Left colon (tissue), 2 donors: Measurements from ENCODE around the gene DIO2. TPM values are rescaled to one million over a fixed set of nuclear protein-coding genes. Genes with fewer than 3 reads are reported as not detected.

Experiments used
- ATAC-seq: fragments of 200-7000 bp; cut with Tn5 transposase; one replicate; pipeline ENCODE4 v1.9.1; 2020; ENCODE audit warnings: mild to moderate bottlenecking, moderate library complexity
- DNase-seq, 2 donors: peaks; one replicate each; pipeline ENCODE4 v3.0.0-alpha.2; 2020
- intact Hi-C, 2 donors: fragments of 100-400 bp; cut with DNase I in 1 of 2; cut with micrococcal nuclease in 1 of 2; formaldehyde crosslinking; loops; one replicate each; pipeline versions ENCODE4 v1.11.2 to v1.14.0; 2022; cut with DNase I, micrococcal nuclease
- long read RNA-seq: library from polyadenylated mRNA; unstranded; transcript quantifications from one replicate; pipeline ENCODE4 v2.0.0, GENCODE V29; 2021
- total RNA-seq, 2 donors: library from RNA; stranded (reverse); fragmentation: NEBNext Ultra II Directional; extraction: Animal tissue kit (Norgen Biotek cat#: 25700); gene quantifications; one replicate each; pipeline ENCODE4 v1.2.1, GENCODE V29; 2021
- donor health status: DM: no; HTN: no; CAD: no.
- donor health status: DM: yes; HTN: yes; CAD: no.

The DIO2 gene
- 1 to 10 TPM; 1.0 to 1.1 TPM for total RNA-seq
- long read RNA-seq, result 0 reads

- intact Hi-C loops, result no loop called here
- DNase-seq (no peak), ATAC-seq (no peak)
Observed at GRCh38 chr14:80211153-80212022, at the start of gene DIO2. Gene DIO2 (minus strand): TSS chr14:80211504. CDS start chr14:80211472, 32 bp downstream.

GRCh38 chr14:80260645-80261044, 49.3 kb upstream of the DIO2 start:
- DNase-seq (no peak), ATAC-seq (no peak)
- intact Hi-C loops, result no loop called here

- no peak for ATAC-seq
- intact Hi-C loops, result no loop called here
- no peak for DNase-seq
Observed at GRCh38 chr14:80239631-80240030, 28.3 kb upstream of the DIO2 start.

- no peak for ATAC-seq
- intact Hi-C loops, result no loop called here
- no peak for DNase-seq
Observed at GRCh38 chr14:80237143-80237542, 25.8 kb upstream of the DIO2 start.

GRCh38 chr14:80233470-80234089, 22.3 kb upstream of the DIO2 start:
- intact Hi-C loops, result no loop called here
- no peak for ATAC-seq
- no peak for DNase-seq

GRCh38 chr14:80231702-80232101, 20.4 kb upstream of the DIO2 start:
- no peak for ATAC-seq
- no peak for DNase-seq
- intact Hi-C loops, result no loop called here

GRCh38 chr14:80223696-80224465, 12.6 kb upstream of the DIO2 start:
- ATAC-seq, result no peak
- no peak for DNase-seq
- intact Hi-C loops, result no loop called here

- DNase-seq (no peak), ATAC-seq (no peak)
- intact Hi-C loops, result no loop called here
Observed at GRCh38 chr14:80216818-80217217, 5.5 kb upstream of the DIO2 start.

GRCh38 chr14:80215756-80216581, 4.7 kb upstream of the DIO2 start:
- ATAC-seq (peak; percentile 89), DNase-seq (peak; percentile 28 to 30)
- intact Hi-C loops, result no loop called here

- intact Hi-C loops, result no loop called here
- ATAC-seq, result no peak
- DNase-seq, result no peak
Observed at GRCh38 chr14:80215081-80215480, 3.8 kb upstream of the DIO2 start.

- intact Hi-C loops, result no loop called here
- peak in 1 of 2 donors; percentile 14 for DNase-seq
- peak; percentile 46 for ATAC-seq
Observed at GRCh38 chr14:80213602-80214001, 2.3 kb upstream of the DIO2 start.

GRCh38 chr14:80212023-80212397, 706 bp upstream of the DIO2 start:
- intact Hi-C loops, result no loop called here
- no peak for DNase-seq
- ATAC-seq, result peak; percentile 66

- intact Hi-C loops, result no loop called here
- ATAC-seq (no peak), DNase-seq (no peak)
Observed at GRCh38 chr14:80208461-80208860, 2.8 kb downstream of the DIO2 start.

- intact Hi-C loops, result no loop called here
- DNase-seq (no peak), ATAC-seq (no peak)
Observed at GRCh38 chr14:80206351-80207080, 4.8 kb downstream of the DIO2 start.

GRCh38 chr14:80202888-80203562, 8.3 kb downstream of the DIO2 start:
- intact Hi-C loops, result no loop called here
- no peak for ATAC-seq
- peak in 1 of 2 donors; percentile 35 for DNase-seq

GRCh38 chr14:80200093-80200492, 11.2 kb downstream of the DIO2 start:
- DNase-seq (no peak), ATAC-seq (no peak)
- intact Hi-C loops, result no loop called here

- intact Hi-C loops, result no loop called here
- no peak for DNase-seq
- ATAC-seq, result no peak
Observed at GRCh38 chr14:80188571-80188970, 22.7 kb downstream of the DIO2 start.
